Measurements from ENCODE around the gene ESPNL. TPM values are rescaled to one million over a fixed set of nuclear protein-coding genes. Genes with fewer than 3 reads are reported as not detected.

The ESPNL gene
- total RNA-seq, 4 donors from 2014 or later: 0.78 to 1.3 (median 0.83) TPM; not detected in 1

DNA sequence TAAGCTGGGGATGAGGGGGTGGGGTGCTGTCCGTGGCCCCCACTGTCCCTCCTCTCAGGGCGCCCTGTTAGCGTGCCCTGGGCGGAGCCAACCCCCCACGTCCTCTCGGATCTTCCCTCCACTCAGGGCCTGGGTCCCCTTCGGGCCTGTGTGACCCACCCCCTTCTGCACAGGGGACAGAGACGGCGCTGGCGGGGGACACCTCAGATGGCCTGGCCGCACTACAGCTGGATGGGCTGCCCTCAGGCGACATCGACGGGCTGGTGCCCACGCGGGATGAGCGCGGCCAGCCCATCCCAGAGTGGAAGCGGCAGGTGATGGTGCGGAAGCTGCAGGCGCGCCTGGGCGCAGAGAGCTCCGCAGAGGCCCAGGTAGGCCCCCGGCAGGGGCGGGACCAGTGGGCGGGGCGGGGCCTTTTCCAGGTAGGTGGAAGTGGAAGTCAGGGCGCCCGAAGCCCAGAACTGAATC lies 28.4 kb downstream of the ESPNL start:
- TF ChIP-seq POLR2A (IDR thresholded peaks at IDR 0.05; ENCODE audit: low read depth) (no peak), EP300 (IDR thresholded peaks at IDR 0.05) (no peak), POLR2AphosphoS5 (IDR thresholded peaks at IDR 0.05) (no peak)
- TF ChIP-seq, protein P1, sequence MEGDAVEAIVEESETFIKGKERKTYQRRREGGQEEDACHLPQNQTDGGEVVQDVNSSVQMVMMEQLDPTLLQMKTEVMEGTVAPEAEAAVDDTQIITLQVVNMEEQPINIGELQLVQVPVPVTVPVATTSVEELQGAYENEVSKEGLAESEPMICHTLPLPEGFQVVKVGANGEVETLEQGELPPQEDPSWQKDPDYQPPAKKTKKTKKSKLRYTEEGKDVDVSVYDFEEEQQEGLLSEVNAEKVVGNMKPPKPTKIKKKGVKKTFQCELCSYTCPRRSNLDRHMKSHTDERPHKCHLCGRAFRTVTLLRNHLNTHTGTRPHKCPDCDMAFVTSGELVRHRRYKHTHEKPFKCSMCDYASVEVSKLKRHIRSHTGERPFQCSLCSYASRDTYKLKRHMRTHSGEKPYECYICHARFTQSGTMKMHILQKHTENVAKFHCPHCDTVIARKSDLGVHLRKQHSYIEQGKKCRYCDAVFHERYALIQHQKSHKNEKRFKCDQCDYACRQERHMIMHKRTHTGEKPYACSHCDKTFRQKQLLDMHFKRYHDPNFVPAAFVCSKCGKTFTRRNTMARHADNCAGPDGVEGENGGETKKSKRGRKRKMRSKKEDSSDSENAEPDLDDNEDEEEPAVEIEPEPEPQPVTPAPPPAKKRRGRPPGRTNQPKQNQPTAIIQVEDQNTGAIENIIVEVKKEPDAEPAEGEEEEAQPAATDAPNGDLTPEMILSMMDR (IDR thresholded peaks at IDR 0.05): no peak
- peaks cover 5 to 15% (median 11%) of the 10 kb centered on the region in 4 donors for H3K4me1 ChIP-seq
- no peak overlapping the region for H3K27ac ChIP-seq (replicated peaks in 1 of 4)
- intact Hi-C loops (cut with DNase I): no loop called here
- no peaks in the 10 kb centered on the region for H3K9me3 ChIP-seq
- WGBS: 77% methylated on average over 10 of the region's 30 CpGs
- no peak for DNase-seq (ENCODE audit: extremely low spot score)
- no peaks in the 10 kb centered on the region for H3K27me3 ChIP-seq
- no peak overlapping the region for H3K4me3 ChIP-seq
- peaks cover 0 to 17% (median 0%) of the 10 kb centered on the region in 4 donors for H3K36me3 ChIP-seq

GRCh38 chr2:238129166-238130010 lies 29.2 kb downstream of the ESPNL start:
- no peak for TF ChIP-seq EP300 (IDR thresholded peaks at IDR 0.05)
- no peak for TF ChIP-seq POLR2AphosphoS5 (IDR thresholded peaks at IDR 0.05)
- TF ChIP-seq POLR2A (IDR thresholded peaks at IDR 0.05; ENCODE audit: low read depth): no peak
- TF ChIP-seq, protein P1 (IDR thresholded peaks at IDR 0.05): no peak
- no peak overlapping the region for H3K27ac ChIP-seq (replicated peaks in 1 of 4)
- H3K4me3 ChIP-seq: no peak overlapping the region
- intact Hi-C loops (cut with DNase I): no loop called here
- 92% methylated on average over 22 of the region's 22 CpGs for WGBS
- no peak for DNase-seq (ENCODE audit: extremely low spot score)
- H3K36me3 ChIP-seq: peaks cover 0 to 17% (median 0%) of the 10 kb centered on the region in 4 donors
- peaks cover 5 to 15% (median 11%) of the 10 kb centered on the region in 4 donors for H3K4me1 ChIP-seq
- no peaks in the 10 kb centered on the region for H3K27me3 ChIP-seq
- H3K9me3 ChIP-seq: no peaks in the 10 kb centered on the region

- Histone ChIP-seq H3K27me3 (no peaks in the 10 kb centered on the region), H3K4me1 (peaks cover 5 to 15% (median 11%) of the 10 kb centered on the region in 4 donors), H3K9me3 (no peaks in the 10 kb centered on the region), H3K4me3 (no peak overlapping the region), H3K36me3 (peaks cover 0 to 17% (median 0%) of the 10 kb centered on the region in 4 donors), H3K27ac (replicated peaks in 1 of 4) (no peak overlapping the region)
- intact Hi-C loops (cut with DNase I): no loop called here
- TF ChIP-seq EP300 (IDR thresholded peaks at IDR 0.05) (no peak), POLR2A (IDR thresholded peaks at IDR 0.05; ENCODE audit: low read depth) (no peak), POLR2AphosphoS5 (IDR thresholded peaks at IDR 0.05) (no peak)
- TF ChIP-seq, protein P1 (IDR thresholded peaks at IDR 0.05): no peak
- no peak for DNase-seq (ENCODE audit: extremely low spot score)
- WGBS: 84% methylated on average over 20 of the region's 28 CpGs
These were observed 30.1 kb downstream of the ESPNL start for GRCh38 chr2:238130111-238130695.

DNA sequence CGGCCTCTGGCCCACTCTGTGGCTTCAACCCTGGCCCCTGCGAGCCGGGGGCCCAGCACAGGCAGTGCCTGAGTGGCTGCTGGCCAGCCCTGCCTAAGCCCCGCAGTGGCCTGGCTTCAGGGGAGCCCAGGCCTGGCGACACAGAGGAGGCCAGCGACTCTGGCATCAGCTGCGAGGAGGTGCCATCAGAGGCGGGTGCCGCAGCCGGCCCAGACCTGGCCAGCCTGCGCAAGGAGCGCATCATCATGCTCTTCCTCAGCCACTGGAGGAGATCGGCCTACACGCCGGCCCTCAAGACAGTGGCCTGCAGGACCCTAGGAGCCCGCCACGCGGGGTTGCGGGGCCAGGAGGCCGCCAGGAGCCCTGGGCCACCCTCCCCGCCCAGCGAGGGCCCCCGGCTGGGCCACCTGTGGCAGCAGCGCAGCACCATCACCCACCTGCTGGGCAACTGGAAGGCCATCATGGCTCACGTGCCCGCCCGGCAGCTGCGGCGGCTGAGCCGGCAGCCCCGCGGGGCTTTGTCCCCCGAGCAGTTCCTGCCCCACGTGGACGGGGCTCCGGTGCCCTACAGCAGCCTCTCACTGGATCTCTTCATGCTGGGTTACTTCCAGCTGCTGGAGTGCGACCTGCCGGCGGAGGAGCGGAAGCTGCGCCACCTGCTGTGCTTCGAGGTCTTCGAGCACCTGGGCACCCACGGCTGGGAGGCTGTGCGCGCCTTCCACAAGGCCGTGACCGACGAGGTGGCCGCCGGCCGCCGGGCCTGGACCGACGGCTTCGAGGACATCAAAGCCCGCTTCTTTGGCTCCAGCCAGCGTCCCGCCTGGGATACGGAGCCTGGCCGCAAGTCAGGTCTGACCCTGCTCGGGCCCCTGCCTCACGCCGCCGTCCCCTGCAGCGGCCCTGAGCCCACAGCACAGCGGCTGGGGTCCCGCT lies 30.8 kb downstream of the ESPNL start:
- H3K36me3 ChIP-seq: peaks cover 0 to 17% (median 0%) of the 10 kb centered on the region in 4 donors
- WGBS: 93% methylated on average over 33 of the region's 68 CpGs
- intact Hi-C loops (cut with DNase I): no loop called here
- H3K27me3 ChIP-seq: no peaks in the 10 kb centered on the region
- no peak overlapping the region for H3K4me3 ChIP-seq
- H3K4me1 ChIP-seq: peaks cover 5 to 15% (median 11%) of the 10 kb centered on the region in 4 donors
- no peak for TF ChIP-seq POLR2A (IDR thresholded peaks at IDR 0.05; ENCODE audit: low read depth)
- TF ChIP-seq, protein P1 (IDR thresholded peaks at IDR 0.05): no peak
- TF ChIP-seq EP300 (IDR thresholded peaks at IDR 0.05): no peak
- TF ChIP-seq POLR2AphosphoS5 (IDR thresholded peaks at IDR 0.05): no peak
- no peaks in the 10 kb centered on the region for H3K9me3 ChIP-seq
- no peak for DNase-seq (ENCODE audit: extremely low spot score)
- H3K27ac ChIP-seq (replicated peaks in 1 of 4): no peak overlapping the region

All from esophagus muscularis mucosa (tissue), 4 donors.